K562 (cell line): ENCODE results near the gene ACE. TPM values are rescaled to one million over a fixed set of nuclear protein-coding genes. Genes with fewer than 3 reads are reported as not detected.

Experiments
- CBFA2T2 ChIP-seq: fragments of 450-650 bp; conservative IDR thresholded peaks from 2 replicates; pipeline ENCODE4 v1.6.1; 2017; ENCODE audit warnings: mild to moderate bottlenecking
- JUN ChIP-seq, 2 experiments: sonication (generic) in 1 of 2; formaldehyde crosslinking in 1 of 2; IDR thresholded peaks; 2 replicates each; pipeline versions ENCODE4 v1.6.1 to v1.8.0; 2012 to 2022; ENCODE audit warnings: borderline replicate concordance in 2 of 2, mild to moderate bottlenecking in 2 of 2, improper control_type of control experiment in 1 of 2, low read depth in 1 of 2, low read length in 1 of 2, missing genetic modification reagents in 1 of 2
- MYC ChIP-seq, 2 experiments: fragments of 250-450 bp in 1 of 2; sonication (Bioruptor Pico) in 1 of 2; IDR thresholded peaks; 2 replicates each; pipeline versions ENCODE4 v1.5.1 to v1.6.1; 2012 to 2021; ENCODE audit warnings: low read depth in 2 of 2, borderline replicate concordance in 1 of 2, improper control_type of control experiment in 1 of 2, low read length in 1 of 2, mild to moderate bottlenecking in 1 of 2, moderate library complexity in 1 of 2
- TGIF2 ChIP-seq: sonication (generic); formaldehyde crosslinking; IDR thresholded peaks from 2 replicates; pipeline ENCODE4 v1.8.1; 2022; ENCODE audit warnings: mild to moderate bottlenecking, missing genetic modification reagents, moderate library complexity
- ZNF354B ChIP-seq: fragments of 250-450 bp; sonication (Bioruptor Pico); IDR thresholded peaks from 2 replicates; pipeline ENCODE4 v1.4.0; 2020
- ZNF707 ChIP-seq: fragments of 250-450 bp; sonication (Bioruptor Pico); conservative IDR thresholded peaks from 2 replicates; pipeline ENCODE4 v1.8.0; 2022; ENCODE audit warnings: inconsistent platforms, mild to moderate bottlenecking, moderate library complexity
- polyA plus RNA-seq, 8 experiments: library from polyadenylated mRNA; depleted of rRNA in 4 of 8; stranded (reverse) in 5 of 8; unstranded in 3 of 8; fragments of >200 nt; fragmentation: Nextera tagmentation in 2 of 8; fragmentation: Illumina TruSeq in 1 of 8; extraction: Ambion mirVana in 2 of 8; extraction: Trizol in 1 of 8; gene quantifications; 2 replicates each; pipeline versions ENCODE4 v1.2.1 to v1.2.3, GENCODE V29; 2011 to 2014; ENCODE audit warnings: inconsistent platforms in 1 of 8, missing spikeins in 1 of 8
- total RNA-seq, 7 experiments: library from RNA; depleted of rRNA in 6 of 7; stranded (reverse); fragments of >200 nt in 6 of 7; fragmentation: Illumina TruSeq in 2 of 7; extraction: Trizol in 2 of 7; gene quantifications; 2 replicates each; pipeline versions ENCODE4 v1.2.1 to v1.2.3, GENCODE V29; 2011 to 2021; ENCODE audit warnings: low replicate concordance in 1 of 7
- TF ChIP-seq, protein P1 (sequence below): fragments of 450-650 bp; IDR thresholded peaks from 2 replicates; pipeline ENCODE4 v1.6.1; 2017; ENCODE audit warnings: antibody characterized with exemption, mild to moderate bottlenecking
- TF ChIP-seq, protein P2 (sequence below): fragments of 450-650 bp; IDR thresholded peaks from 2 replicates; pipeline ENCODE4 v1.6.1; 2016; ENCODE audit warnings: mild to moderate bottlenecking, moderate library complexity

ACE gene
- total and polyA plus RNA-seq, 9 of the 15 experiments (the other 6 are each of a cell fraction or from before 2014, with no cell fraction given): 0.07 to 2.5 (median 0.47) TPM; not detected in 1

DNA sequence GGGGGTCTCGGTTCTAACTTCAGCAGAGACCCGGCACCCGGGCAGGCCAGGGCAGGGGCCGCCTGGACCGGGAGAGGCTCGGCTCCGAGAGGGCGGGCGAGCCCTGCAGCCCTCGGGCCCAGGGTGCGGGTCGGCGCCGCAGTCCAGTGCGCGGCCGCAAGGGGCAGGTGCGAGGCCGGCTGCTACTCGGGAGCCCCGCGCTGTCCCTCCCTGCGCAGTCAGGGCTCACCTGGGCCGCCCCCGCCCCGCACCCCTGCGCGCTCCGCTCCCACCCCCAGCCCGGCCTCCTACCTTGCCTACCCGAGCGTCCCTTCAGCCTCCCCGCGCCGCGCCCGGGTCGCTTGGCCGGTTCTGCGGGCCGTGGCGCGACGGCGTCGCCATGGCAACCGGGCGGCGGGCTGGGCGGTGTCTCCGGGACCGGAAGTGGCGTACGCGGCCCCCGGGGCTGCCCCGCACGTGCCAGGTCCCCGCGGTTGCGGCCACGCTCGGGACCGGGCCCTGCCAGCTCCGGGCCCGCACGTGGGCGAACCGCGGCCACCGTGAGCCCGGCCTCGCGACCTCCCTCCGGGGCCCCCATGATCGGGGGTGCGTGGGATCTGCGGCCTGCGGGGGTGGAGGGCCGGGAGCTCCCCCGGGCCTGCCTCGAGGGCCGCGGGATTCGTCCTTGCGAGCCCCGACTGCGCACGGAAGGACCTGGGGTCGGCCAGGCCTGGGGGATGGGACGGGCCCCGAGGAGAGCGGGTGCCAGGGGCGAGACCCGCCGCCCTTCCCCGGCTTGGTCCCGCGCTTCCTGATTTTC, 30.7 kb upstream of the ACE start, which contains the start of gene CYB561 (continued):
- TF ChIP-seq, protein P1, sequence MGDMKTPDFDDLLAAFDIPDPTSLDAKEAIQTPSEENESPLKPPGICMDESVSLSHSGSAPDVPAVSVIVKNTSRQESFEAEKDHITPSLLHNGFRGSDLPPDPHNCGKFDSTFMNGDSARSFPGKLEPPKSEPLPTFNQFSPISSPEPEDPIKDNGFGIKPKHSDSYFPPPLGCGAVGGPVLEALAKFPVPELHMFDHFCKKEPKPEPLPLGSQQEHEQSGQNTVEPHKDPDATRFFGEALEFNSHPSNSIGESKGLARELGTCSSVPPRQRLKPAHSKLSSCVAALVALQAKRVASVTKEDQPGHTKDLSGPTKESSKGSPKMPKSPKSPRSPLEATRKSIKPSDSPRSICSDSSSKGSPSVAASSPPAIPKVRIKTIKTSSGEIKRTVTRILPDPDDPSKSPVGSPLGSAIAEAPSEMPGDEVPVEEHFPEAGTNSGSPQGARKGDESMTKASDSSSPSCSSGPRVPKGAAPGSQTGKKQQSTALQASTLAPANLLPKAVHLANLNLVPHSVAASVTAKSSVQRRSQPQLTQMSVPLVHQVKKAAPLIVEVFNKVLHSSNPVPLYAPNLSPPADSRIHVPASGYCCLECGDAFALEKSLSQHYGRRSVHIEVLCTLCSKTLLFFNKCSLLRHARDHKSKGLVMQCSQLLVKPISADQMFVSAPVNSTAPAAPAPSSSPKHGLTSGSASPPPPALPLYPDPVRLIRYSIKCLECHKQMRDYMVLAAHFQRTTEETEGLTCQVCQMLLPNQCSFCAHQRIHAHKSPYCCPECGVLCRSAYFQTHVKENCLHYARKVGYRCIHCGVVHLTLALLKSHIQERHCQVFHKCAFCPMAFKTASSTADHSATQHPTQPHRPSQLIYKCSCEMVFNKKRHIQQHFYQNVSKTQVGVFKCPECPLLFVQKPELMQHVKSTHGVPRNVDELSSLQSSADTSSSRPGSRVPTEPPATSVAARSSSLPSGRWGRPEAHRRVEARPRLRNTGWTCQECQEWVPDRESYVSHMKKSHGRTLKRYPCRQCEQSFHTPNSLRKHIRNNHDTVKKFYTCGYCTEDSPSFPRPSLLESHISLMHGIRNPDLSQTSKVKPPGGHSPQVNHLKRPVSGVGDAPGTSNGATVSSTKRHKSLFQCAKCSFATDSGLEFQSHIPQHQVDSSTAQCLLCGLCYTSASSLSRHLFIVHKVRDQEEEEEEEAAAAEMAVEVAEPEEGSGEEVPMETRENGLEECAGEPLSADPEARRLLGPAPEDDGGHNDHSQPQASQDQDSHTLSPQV: peak; percentile 96
- TF ChIP-seq ZNF707 (CRISPR knock-in tag) (no peak), MYC (IDR thresholded peaks at IDR 0.05; ENCODE audit: low read depth, low read length) (peak; percentile 94), MYC (CRISPR knock-in tag; IDR thresholded peaks at IDR 0.05; ENCODE audit: borderline replicate concordance, low read depth) (no peak), TGIF2 (CRISPR knock-in tag) (peak; percentile 70; the same call in 1 of the 2 replicates), JUN (IDR thresholded peaks at IDR 0.05; ENCODE audit: borderline replicate concordance, low read depth, low read length) (peak; percentile 37; the same call in 1 of the 2 replicates), JUN (CRISPR knock-in tag; IDR thresholded peaks at IDR 0.05; ENCODE audit: borderline replicate concordance) (peak; percentile 89), CBFA2T2 (0 out of 2 replicates have a peak, but pooled peaks have one; percentile 3), ZNF354B (no peak)
- TF ChIP-seq, protein P2, sequence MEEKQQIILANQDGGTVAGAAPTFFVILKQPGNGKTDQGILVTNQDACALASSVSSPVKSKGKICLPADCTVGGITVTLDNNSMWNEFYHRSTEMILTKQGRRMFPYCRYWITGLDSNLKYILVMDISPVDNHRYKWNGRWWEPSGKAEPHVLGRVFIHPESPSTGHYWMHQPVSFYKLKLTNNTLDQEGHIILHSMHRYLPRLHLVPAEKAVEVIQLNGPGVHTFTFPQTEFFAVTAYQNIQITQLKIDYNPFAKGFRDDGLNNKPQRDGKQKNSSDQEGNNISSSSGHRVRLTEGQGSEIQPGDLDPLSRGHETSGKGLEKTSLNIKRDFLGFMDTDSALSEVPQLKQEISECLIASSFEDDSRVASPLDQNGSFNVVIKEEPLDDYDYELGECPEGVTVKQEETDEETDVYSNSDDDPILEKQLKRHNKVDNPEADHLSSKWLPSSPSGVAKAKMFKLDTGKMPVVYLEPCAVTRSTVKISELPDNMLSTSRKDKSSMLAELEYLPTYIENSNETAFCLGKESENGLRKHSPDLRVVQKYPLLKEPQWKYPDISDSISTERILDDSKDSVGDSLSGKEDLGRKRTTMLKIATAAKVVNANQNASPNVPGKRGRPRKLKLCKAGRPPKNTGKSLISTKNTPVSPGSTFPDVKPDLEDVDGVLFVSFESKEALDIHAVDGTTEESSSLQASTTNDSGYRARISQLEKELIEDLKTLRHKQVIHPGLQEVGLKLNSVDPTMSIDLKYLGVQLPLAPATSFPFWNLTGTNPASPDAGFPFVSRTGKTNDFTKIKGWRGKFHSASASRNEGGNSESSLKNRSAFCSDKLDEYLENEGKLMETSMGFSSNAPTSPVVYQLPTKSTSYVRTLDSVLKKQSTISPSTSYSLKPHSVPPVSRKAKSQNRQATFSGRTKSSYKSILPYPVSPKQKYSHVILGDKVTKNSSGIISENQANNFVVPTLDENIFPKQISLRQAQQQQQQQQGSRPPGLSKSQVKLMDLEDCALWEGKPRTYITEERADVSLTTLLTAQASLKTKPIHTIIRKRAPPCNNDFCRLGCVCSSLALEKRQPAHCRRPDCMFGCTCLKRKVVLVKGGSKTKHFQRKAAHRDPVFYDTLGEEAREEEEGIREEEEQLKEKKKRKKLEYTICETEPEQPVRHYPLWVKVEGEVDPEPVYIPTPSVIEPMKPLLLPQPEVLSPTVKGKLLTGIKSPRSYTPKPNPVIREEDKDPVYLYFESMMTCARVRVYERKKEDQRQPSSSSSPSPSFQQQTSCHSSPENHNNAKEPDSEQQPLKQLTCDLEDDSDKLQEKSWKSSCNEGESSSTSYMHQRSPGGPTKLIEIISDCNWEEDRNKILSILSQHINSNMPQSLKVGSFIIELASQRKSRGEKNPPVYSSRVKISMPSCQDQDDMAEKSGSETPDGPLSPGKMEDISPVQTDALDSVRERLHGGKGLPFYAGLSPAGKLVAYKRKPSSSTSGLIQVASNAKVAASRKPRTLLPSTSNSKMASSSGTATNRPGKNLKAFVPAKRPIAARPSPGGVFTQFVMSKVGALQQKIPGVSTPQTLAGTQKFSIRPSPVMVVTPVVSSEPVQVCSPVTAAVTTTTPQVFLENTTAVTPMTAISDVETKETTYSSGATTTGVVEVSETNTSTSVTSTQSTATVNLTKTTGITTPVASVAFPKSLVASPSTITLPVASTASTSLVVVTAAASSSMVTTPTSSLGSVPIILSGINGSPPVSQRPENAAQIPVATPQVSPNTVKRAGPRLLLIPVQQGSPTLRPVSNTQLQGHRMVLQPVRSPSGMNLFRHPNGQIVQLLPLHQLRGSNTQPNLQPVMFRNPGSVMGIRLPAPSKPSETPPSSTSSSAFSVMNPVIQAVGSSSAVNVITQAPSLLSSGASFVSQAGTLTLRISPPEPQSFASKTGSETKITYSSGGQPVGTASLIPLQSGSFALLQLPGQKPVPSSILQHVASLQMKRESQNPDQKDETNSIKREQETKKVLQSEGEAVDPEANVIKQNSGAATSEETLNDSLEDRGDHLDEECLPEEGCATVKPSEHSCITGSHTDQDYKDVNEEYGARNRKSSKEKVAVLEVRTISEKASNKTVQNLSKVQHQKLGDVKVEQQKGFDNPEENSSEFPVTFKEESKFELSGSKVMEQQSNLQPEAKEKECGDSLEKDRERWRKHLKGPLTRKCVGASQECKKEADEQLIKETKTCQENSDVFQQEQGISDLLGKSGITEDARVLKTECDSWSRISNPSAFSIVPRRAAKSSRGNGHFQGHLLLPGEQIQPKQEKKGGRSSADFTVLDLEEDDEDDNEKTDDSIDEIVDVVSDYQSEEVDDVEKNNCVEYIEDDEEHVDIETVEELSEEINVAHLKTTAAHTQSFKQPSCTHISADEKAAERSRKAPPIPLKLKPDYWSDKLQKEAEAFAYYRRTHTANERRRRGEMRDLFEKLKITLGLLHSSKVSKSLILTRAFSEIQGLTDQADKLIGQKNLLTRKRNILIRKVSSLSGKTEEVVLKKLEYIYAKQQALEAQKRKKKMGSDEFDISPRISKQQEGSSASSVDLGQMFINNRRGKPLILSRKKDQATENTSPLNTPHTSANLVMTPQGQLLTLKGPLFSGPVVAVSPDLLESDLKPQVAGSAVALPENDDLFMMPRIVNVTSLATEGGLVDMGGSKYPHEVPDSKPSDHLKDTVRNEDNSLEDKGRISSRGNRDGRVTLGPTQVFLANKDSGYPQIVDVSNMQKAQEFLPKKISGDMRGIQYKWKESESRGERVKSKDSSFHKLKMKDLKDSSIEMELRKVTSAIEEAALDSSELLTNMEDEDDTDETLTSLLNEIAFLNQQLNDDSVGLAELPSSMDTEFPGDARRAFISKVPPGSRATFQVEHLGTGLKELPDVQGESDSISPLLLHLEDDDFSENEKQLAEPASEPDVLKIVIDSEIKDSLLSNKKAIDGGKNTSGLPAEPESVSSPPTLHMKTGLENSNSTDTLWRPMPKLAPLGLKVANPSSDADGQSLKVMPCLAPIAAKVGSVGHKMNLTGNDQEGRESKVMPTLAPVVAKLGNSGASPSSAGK: peak; percentile 55; the same call in 1 of the 2 replicates
